ENCODE measurements around the gene MFAP4.

GRCh38 chr17:19378416-19379360 lies 8.3 kb downstream of the MFAP4 start, which contains the start of gene MAPK7:
- TF ChIP-seq EP300 (IDR thresholded peaks at IDR 0.05) (no peak), POLR2A (IDR thresholded peaks at IDR 0.05; ENCODE audit: low read depth) (peak; percentile 54)
- TF ChIP-seq, protein P1, sequence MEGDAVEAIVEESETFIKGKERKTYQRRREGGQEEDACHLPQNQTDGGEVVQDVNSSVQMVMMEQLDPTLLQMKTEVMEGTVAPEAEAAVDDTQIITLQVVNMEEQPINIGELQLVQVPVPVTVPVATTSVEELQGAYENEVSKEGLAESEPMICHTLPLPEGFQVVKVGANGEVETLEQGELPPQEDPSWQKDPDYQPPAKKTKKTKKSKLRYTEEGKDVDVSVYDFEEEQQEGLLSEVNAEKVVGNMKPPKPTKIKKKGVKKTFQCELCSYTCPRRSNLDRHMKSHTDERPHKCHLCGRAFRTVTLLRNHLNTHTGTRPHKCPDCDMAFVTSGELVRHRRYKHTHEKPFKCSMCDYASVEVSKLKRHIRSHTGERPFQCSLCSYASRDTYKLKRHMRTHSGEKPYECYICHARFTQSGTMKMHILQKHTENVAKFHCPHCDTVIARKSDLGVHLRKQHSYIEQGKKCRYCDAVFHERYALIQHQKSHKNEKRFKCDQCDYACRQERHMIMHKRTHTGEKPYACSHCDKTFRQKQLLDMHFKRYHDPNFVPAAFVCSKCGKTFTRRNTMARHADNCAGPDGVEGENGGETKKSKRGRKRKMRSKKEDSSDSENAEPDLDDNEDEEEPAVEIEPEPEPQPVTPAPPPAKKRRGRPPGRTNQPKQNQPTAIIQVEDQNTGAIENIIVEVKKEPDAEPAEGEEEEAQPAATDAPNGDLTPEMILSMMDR (IDR thresholded peaks at IDR 0.05) = no peak

All from esophagus muscularis mucosa (tissue), 4 donors.